Karpas-422 (cell line): ENCODE results near the gene MGMT. TPM values are rescaled to one million over a fixed set of nuclear protein-coding genes. Genes with fewer than 3 reads are reported as not detected.

Experiments
- DNase-seq: peaks from one replicate; pipeline ENCODE4 v3.0.0-alpha.2; 2015
- H2AFZ ChIP-seq: fragments of 200-600 bp; sonication (generic); 2 replicates; pipeline ENCODE4 v1.6.1; 2014; ENCODE audit warnings: antibody characterized with exemption, low read length, mixed read lengths
- H3K27ac ChIP-seq: fragments of 200-600 bp; sonication (generic); 2 replicates; pipeline ENCODE4 v1.5.1; 2014; ENCODE audit warnings: mild to moderate bottlenecking, low read length, moderate library complexity
- H3K27me3 ChIP-seq: fragments of 200-600 bp; sonication (generic); 2 replicates; pipeline ENCODE4 v1.6.1; 2014; ENCODE audit warnings: low read length, mixed read lengths
- H3K36me3 ChIP-seq: fragments of 200-600 bp; sonication (generic); 2 replicates; pipeline ENCODE4 v1.6.1; 2014; ENCODE audit warnings: low read length, mixed read lengths; ENCODE audit not compliant: insufficient read depth
- H3K4me1 ChIP-seq: fragments of 200-600 bp; sonication (generic); 2 replicates; pipeline ENCODE4 v1.6.1; 2014; ENCODE audit warnings: mild to moderate bottlenecking, low read length, mixed read lengths
- H3K4me2 ChIP-seq: fragments of 200-600 bp; sonication (generic); 2 replicates; pipeline ENCODE4 v1.6.1; 2014; ENCODE audit warnings: low read length, low read depth, mild to moderate bottlenecking; ENCODE audit not compliant: poor library complexity, severe bottlenecking
- H3K4me3 ChIP-seq: fragments of 200-600 bp; sonication (generic); 2 replicates; pipeline ENCODE4 v1.5.1; 2014; ENCODE audit warnings: mild to moderate bottlenecking, antibody characterized with exemption, low read length, mixed read lengths
- H3K79me2 ChIP-seq: fragments of 200-600 bp; sonication (generic); 2 replicates; pipeline ENCODE4 v1.6.1; 2014; ENCODE audit warnings: mild to moderate bottlenecking, low read length, mixed read lengths
- H3K9ac ChIP-seq: fragments of 200-600 bp; sonication (generic); 2 replicates; pipeline ENCODE4 v1.6.0; 2014; ENCODE audit warnings: low read length
- H3K9me2 ChIP-seq: fragments of 200-600 bp; sonication (generic), shearing (Covaris generic); replicated peaks from 2 replicates; pipeline ENCODE4 v1.6.0; 2014; ENCODE audit warnings: mild to moderate bottlenecking, low read length, moderate library complexity; ENCODE audit not compliant: insufficient read depth
- H3K9me3 ChIP-seq: fragments of 300-700, 200-600 bp; sonication (generic); 2 replicates; pipeline ENCODE4 v1.6.1; 2014; ENCODE audit warnings: low read length, mixed read lengths
- H4K20me1 ChIP-seq: fragments of 200-600 bp; sonication (generic); 2 replicates; pipeline ENCODE4 v1.6.1; 2014; ENCODE audit warnings: mild to moderate bottlenecking, antibody characterized with exemption, low read length, low read depth; ENCODE audit not compliant: insufficient read depth
- total RNA-seq: library from RNA; depleted of rRNA; stranded (reverse); fragments of >200 nt; shearing (Covaris generic); gene quantifications from 2 replicates; pipeline ENCODE4 v1.2.3, GENCODE V29; 2014; ENCODE audit warnings: low replicate concordance

Gene MGMT
- total RNA-seq, 1 experiment from 2014 or later, result 22.5 TPM

DNA sequence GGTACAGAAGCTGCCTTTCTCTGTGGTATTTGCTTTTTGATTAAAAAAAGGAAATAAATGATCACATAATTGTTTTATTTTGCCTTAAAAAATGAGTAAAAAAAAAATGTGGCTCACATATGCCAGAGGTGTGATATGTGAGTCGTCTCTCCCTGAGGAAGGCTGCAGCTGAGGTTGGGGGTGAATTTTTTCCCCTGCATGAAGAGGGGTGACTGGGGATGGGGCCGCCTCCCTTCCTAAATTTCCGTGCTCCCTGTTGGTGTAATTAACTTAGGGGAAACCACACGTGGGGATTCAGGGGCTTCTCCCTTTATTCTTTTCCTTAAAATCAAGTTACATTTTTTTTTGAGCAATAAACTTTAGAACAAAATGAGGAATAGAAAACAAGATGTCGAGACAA is 35.4 kb downstream of the MGMT start:
- H4K20me1 ChIP-seq, result no peaks in the 10 kb centered on the region; the same call in 1 of the 2 replicates
- H2AFZ ChIP-seq, result no peak overlapping the region
- H3K27ac ChIP-seq, result no peak overlapping the region
- H3K4me1 ChIP-seq, result no peaks in the 10 kb centered on the region
- H3K9me3 ChIP-seq, result peaks cover 3% of the 10 kb centered on the region
- H3K9me2 ChIP-seq, result no peaks in the 10 kb centered on the region
- H3K36me3 ChIP-seq, result no peaks in the 10 kb centered on the region
- H3K79me2 ChIP-seq, result no peaks in the 10 kb centered on the region
- H3K4me2 ChIP-seq, result no peak overlapping the region
- peaks cover 4% of the 10 kb centered on the region; the same call in 1 of the 2 replicates for H3K27me3 ChIP-seq
- no peak for DNase-seq
- H3K9ac ChIP-seq, result no peak overlapping the region
- no peak overlapping the region for H3K4me3 ChIP-seq

DNA sequence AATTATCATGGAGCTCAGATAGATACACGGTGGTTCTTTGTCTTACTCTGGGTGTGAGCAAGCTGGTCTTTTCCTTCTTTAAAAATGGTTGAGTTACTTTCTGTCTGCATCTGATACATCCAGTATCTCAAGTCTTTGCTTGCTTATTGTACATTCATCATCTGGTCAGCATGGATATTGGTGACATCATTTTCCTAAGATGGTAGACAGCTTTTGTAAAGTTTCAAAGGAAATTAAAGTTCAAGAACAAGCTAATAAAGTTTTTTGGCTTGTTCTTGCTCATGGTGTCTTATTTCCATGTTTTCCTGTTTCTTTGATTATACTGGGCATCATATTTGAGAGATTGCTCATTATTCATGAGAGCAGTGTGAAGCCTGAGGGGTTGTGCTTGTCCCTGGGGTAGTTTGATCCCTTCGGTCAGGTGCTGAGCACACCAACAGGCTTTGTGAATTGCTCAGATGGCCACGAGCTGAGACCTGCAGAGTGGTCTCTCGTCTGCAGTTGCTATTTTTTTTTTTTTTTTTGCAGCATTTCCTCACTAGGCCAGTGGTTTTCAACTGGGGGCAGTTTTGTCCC is 38.5 kb downstream of the MGMT start:
- H2AFZ ChIP-seq, result no peak overlapping the region
- no peaks in the 10 kb centered on the region for H3K9me2 ChIP-seq
- H3K36me3 ChIP-seq, result no peaks in the 10 kb centered on the region
- no peak for DNase-seq
- H3K79me2 ChIP-seq, result no peaks in the 10 kb centered on the region
- no peaks in the 10 kb centered on the region; the same call in 1 of the 2 replicates for H4K20me1 ChIP-seq
- H3K4me2 ChIP-seq, result no peak overlapping the region
- H3K4me3 ChIP-seq, result no peak overlapping the region
- peaks cover 4% of the 10 kb centered on the region; the same call in 1 of the 2 replicates for H3K27me3 ChIP-seq
- H3K27ac ChIP-seq, result no peak overlapping the region
- no peak overlapping the region for H3K9ac ChIP-seq
- H3K9me3 ChIP-seq, result peaks cover 5% of the 10 kb centered on the region
- no peaks in the 10 kb centered on the region for H3K4me1 ChIP-seq

DNA sequence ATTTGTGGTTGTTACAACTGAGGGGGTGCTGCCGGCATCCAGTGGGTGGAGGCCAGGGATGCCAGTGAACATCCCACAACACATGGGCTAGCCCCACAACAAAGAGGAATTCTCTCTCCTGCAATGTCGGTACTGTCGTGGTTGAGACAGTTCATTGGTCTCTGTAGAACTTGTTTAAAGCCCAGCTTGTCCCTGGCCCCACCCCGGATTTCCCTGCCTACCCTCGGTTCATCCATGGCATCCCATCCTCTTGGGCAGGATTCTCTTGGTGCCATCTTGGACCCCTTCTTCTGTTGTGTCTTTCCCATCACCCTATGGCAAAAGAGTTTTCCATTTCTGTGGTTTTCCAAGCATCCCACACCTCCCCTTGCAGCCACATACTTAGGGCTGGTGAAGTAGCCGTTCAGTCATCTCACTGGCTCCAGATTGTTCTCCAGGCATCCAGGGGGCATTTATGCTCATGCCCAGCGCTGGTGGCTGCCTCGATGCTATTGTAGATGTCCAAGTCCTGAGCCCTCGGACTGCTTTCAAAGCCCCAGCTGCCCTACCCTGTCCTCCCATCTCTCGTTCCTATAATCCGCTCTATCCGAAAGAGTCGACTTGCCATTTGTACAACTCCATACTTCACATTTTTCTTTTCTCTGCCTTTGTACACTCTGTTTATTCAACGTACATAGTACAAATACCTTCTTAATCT is 39.2 kb downstream of the MGMT start:
- H3K4me3 ChIP-seq, result no peak overlapping the region
- H3K9ac ChIP-seq, result no peak overlapping the region
- no peaks in the 10 kb centered on the region; the same call in 1 of the 2 replicates for H4K20me1 ChIP-seq
- no peaks in the 10 kb centered on the region for H3K79me2 ChIP-seq
- no peak overlapping the region for H3K4me2 ChIP-seq
- H2AFZ ChIP-seq, result no peak overlapping the region
- no peak for DNase-seq
- H3K9me3 ChIP-seq, result peaks cover 5% of the 10 kb centered on the region
- H3K36me3 ChIP-seq, result no peaks in the 10 kb centered on the region
- no peaks in the 10 kb centered on the region for H3K9me2 ChIP-seq
- H3K4me1 ChIP-seq, result no peaks in the 10 kb centered on the region
- peaks cover 4% of the 10 kb centered on the region; the same call in 1 of the 2 replicates for H3K27me3 ChIP-seq
- no peak overlapping the region for H3K27ac ChIP-seq

DNA sequence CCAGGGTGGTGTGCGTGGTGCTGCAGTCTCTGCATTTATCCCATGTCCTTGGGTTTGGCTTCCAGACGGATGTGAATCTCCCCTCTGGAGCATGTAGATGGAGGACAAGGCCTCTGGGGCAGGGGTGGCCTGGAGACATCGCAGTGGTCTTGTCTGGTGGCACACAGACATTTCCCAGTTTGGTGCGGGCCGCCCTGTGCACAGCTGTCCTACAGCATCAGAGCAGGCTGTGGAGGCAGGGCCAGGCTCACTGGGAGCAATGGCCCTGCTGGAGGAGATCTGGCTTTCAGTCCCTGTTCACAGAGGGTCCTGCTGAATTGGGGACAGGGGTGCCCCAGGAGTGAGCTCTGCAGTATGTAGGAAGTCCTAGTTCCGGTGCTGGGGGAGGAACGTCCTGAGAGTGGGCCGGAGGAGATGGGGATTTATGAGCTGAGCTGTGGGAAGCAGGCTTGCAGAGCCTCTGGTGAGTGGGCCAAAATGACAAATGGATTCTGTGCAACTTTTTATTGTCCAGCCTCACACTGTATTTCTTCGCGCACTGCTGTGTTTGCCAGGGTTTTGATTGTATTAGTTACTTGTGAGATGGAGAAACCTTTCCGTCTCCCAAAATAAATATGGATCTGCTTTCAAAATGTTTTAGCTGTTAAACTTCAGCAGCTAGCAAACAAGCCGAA is 40.3 kb downstream of the MGMT start:
- no peak overlapping the region for H3K4me2 ChIP-seq
- no peak overlapping the region for H3K9ac ChIP-seq
- H3K4me1 ChIP-seq, result no peaks in the 10 kb centered on the region
- no peaks in the 10 kb centered on the region for H3K36me3 ChIP-seq
- no peak overlapping the region for H3K27ac ChIP-seq
- H3K9me3 ChIP-seq, result peaks cover 5% of the 10 kb centered on the region
- H3K4me3 ChIP-seq, result no peak overlapping the region
- H4K20me1 ChIP-seq, result peaks cover 4% of the 10 kb centered on the region; the same call in 1 of the 2 replicates
- DNase-seq, result no peak
- H3K9me2 ChIP-seq, result no peaks in the 10 kb centered on the region
- no peak overlapping the region for H2AFZ ChIP-seq
- H3K79me2 ChIP-seq, result no peaks in the 10 kb centered on the region
- H3K27me3 ChIP-seq, result peaks cover 4% of the 10 kb centered on the region; the same call in 1 of the 2 replicates

DNA sequence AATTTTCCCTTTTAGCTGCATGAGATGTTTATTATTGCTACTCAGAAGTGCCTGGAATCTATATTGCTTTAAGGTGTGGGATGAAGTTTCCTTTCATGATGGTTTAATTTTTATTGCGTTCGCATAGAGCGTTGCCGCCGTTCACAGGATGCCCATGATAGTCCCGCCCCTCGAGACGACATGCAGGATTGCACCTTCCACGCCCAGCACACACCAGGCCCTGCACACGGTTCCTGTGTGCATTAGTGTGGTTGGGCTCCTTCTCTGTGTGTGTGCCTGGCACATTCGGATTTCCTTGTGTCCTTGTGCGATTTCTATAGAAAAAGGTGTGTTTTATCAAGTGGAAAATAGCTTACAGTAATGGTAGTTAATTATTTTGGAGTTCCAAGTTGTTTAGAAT is 42.1 kb downstream of the MGMT start:
- DNase-seq, result no peak
- no peaks in the 10 kb centered on the region for H3K9me2 ChIP-seq
- H4K20me1 ChIP-seq, result peaks cover 12% of the 10 kb centered on the region; the same call in 1 of the 2 replicates
- no peaks in the 10 kb centered on the region for H3K4me1 ChIP-seq
- H3K27ac ChIP-seq, result no peak overlapping the region
- H3K4me2 ChIP-seq, result no peak overlapping the region
- H3K36me3 ChIP-seq, result no peaks in the 10 kb centered on the region
- peaks cover 5% of the 10 kb centered on the region for H3K9me3 ChIP-seq
- no peaks in the 10 kb centered on the region for H3K79me2 ChIP-seq
- no peak overlapping the region for H3K4me3 ChIP-seq
- H3K27me3 ChIP-seq, result peaks cover 4% of the 10 kb centered on the region; the same call in 1 of the 2 replicates
- no peak overlapping the region for H2AFZ ChIP-seq
- no peak overlapping the region for H3K9ac ChIP-seq

DNA sequence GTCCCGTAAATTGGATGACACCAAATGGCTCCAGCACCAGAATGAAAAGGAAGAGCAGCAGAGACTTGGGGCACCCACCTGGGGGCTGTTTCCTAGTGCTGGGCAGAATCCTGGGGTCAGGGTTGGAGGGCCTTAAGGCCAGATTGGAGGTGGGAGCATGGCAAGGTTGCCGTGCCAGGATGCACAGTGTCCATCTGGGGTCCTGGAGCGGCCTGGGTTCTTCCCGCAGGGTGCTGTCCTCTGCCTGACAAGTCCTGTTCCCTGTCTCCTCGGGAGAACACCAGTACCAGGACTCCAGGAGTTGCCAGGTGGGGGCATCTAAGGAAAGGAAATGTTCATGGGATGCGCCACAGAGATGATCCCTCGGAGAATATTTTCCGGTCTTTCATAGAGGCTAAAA is 42.8 kb downstream of the MGMT start:
- Histone ChIP-seq H3K4me3 (no peak overlapping the region), H3K9ac (no peak overlapping the region), H3K27me3 (peaks cover 4% of the 10 kb centered on the region; the same call in 1 of the 2 replicates), H3K4me2 (no peak overlapping the region), H3K4me1 (no peaks in the 10 kb centered on the region), H3K79me2 (no peaks in the 10 kb centered on the region), H3K9me3 (peaks cover 5% of the 10 kb centered on the region), H3K27ac (no peak overlapping the region), H3K36me3 (no peaks in the 10 kb centered on the region), H4K20me1 (peaks cover 12% of the 10 kb centered on the region; the same call in 1 of the 2 replicates), H3K9me2 (no peaks in the 10 kb centered on the region), H2AFZ (no peak overlapping the region)
- no peak for DNase-seq

DNA sequence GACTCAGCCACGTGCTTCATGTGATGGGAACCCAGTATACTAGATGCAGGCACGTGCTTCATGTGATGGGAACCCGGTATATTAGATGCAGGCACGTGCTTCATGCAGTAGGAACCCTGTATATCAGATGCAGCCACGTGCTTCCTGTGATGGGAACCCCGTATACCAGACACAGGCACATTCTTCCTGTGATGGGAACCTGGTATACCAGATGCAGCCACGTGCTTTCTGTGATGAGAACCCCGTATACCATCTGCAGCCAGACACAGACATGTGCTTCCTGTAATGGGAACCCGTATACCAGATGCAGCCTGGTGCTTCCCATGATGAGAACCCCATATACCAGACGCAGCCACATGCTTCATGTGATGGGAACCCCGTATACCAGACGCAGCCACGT is 44.0 kb downstream of the MGMT start:
- Histone ChIP-seq H3K79me2 (no peaks in the 10 kb centered on the region), H3K4me3 (no peak overlapping the region), H3K27me3 (no peaks in the 10 kb centered on the region; the same call in 1 of the 2 replicates), H4K20me1 (peaks cover 12% of the 10 kb centered on the region; the same call in 1 of the 2 replicates), H3K9me2 (no peaks in the 10 kb centered on the region), H3K4me1 (no peaks in the 10 kb centered on the region), H3K9me3 (peaks cover 5% of the 10 kb centered on the region; the same call in 1 of the 2 replicates), H2AFZ (no peak overlapping the region), H3K9ac (no peak overlapping the region), H3K36me3 (no peaks in the 10 kb centered on the region), H3K27ac (no peak overlapping the region), H3K4me2 (no peak overlapping the region)
- no peak for DNase-seq

DNA sequence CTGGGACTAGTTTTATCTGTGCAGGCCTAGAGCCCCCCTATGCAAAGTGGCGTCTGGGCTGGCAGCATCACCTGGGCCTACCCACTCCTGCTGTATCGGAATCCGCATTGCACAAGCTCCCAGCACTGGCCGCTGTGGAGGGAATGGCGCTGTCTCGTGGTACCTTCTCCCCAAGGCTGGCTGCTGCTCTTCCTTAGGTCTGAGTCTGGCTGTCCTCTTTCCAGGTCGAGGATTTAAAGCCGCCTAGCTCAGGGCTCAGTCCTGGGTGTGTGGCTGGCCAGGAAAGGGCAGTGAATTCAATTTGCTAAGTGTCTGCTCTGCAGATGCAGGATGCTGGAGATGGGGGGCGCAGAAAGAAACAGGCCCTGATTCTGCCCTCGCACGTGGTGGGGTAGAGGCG is 44.7 kb downstream of the MGMT start:
- Histone ChIP-seq H3K27me3 (no peaks in the 10 kb centered on the region), H2AFZ (no peak overlapping the region), H3K9ac (no peak overlapping the region), H3K36me3 (no peaks in the 10 kb centered on the region), H3K9me3 (peaks cover 5% of the 10 kb centered on the region; the same call in 1 of the 2 replicates), H3K79me2 (no peaks in the 10 kb centered on the region), H3K4me2 (no peak overlapping the region), H3K4me1 (no peaks in the 10 kb centered on the region), H3K4me3 (no peak overlapping the region), H3K27ac (no peak overlapping the region), H3K9me2 (no peaks in the 10 kb centered on the region), H4K20me1 (peaks cover 12% of the 10 kb centered on the region; the same call in 1 of the 2 replicates)
- no peak for DNase-seq
